HepG2 (cell line): ENCODE measurements around the gene GCLC. TPM values are rescaled to one million over a fixed set of nuclear protein-coding genes. Genes with fewer than 3 reads are reported as not detected.

Source experiments
- AHR ChIP-seq: IDR thresholded peaks from 2 replicates; pipeline ENCODE4 v1.6.1; 2018; ENCODE audit warnings: missing genetic modification reagents, missing compliant biosample characterization
- ELF4 ChIP-seq: sonication (generic); formaldehyde crosslinking; IDR thresholded peaks from 2 replicates; pipeline ENCODE4 v1.5.0; 2020; ENCODE audit warnings: missing genetic modification reagents, mild to moderate bottlenecking, moderate library complexity, borderline replicate concordance
- GATAD2A ChIP-seq: IDR thresholded peaks from 2 replicates; pipeline ENCODE4 v1.6.1; 2016
- HMGXB3 ChIP-seq: sonication (generic); formaldehyde crosslinking; IDR thresholded peaks from 2 replicates; pipeline ENCODE4 v1.4.0; 2020; ENCODE audit warnings: missing genetic modification reagents, borderline replicate concordance
- HNF4A ChIP-seq: sonication (generic); formaldehyde crosslinking; IDR thresholded peaks from 2 replicates; pipeline ENCODE4 v1.4.0; 2020; ENCODE audit warnings: missing genetic modification reagents
- HNRNPLL ChIP-seq: fragments of 200-400 bp; formaldehyde crosslinking; IDR thresholded peaks from 2 replicates; pipeline ENCODE4 v1.6.1; 2017; ENCODE audit warnings: mild to moderate bottlenecking, low read depth, low read length; ENCODE audit not compliant: poor library complexity, severe bottlenecking
- KMT2B ChIP-seq: IDR thresholded peaks from 2 replicates; pipeline ENCODE4 v1.6.1; 2016; ENCODE audit warnings: missing genetic modification reagents, missing compliant biosample characterization
- MTA3 ChIP-seq: sonication (generic); formaldehyde crosslinking; IDR thresholded peaks from 2 replicates; pipeline ENCODE4 v1.4.0; 2020; ENCODE audit warnings: missing genetic modification reagents
- SMARCC2 ChIP-seq: fragments of 450-650 bp; IDR thresholded peaks from 2 replicates; pipeline ENCODE4 v1.6.1; 2017; ENCODE audit warnings: antibody characterized with exemption, mild to moderate bottlenecking
- SOX13 ChIP-seq, 3 experiments: fragments of 450-650 bp in 1 of 3; sonication (generic) in 1 of 3; formaldehyde crosslinking in 1 of 3; IDR thresholded peaks in 2 of 3; conservative IDR thresholded peaks in 1 of 3; 2 replicates each; pipeline versions ENCODE4 v1.5.0 to v1.6.1; 2016 to 2020; ENCODE audit warnings: antibody characterized with exemption in 1 of 3, mild to moderate bottlenecking in 1 of 3, missing compliant biosample characterization in 1 of 3, missing genetic modification reagents in 1 of 3, moderate library complexity in 1 of 3
- ZMYM2 ChIP-seq: sonication (generic); formaldehyde crosslinking; IDR thresholded peaks from 2 replicates; pipeline ENCODE4 v1.8.0; 2022; ENCODE audit warnings: mild to moderate bottlenecking, missing genetic modification reagents
- ZNF296 ChIP-seq: sonication (generic); formaldehyde crosslinking; conservative IDR thresholded peaks from 2 replicates; pipeline ENCODE4 v1.5.0; 2020; ENCODE audit warnings: mild to moderate bottlenecking, missing genetic modification reagents
- ZNF709 ChIP-seq: sonication (generic); formaldehyde crosslinking; IDR thresholded peaks from 2 replicates; pipeline ENCODE4 v1.5.0; 2020; ENCODE audit warnings: mild to moderate bottlenecking, missing genetic modification reagents
- ZNF879 ChIP-seq: sonication (generic); formaldehyde crosslinking; IDR thresholded peaks from 2 replicates; pipeline ENCODE4 v1.8.1; 2023; ENCODE audit warnings: missing genetic modification reagents
- polyA plus RNA-seq, 8 experiments: library from polyadenylated mRNA; depleted of rRNA in 3 of 8; stranded (reverse) in 7 of 8; unstranded in 1 of 8; fragments of >200 nt; fragmentation: Illumina TruSeq in 4 of 8; extraction: Trizol in 4 of 8; gene quantifications; 2 replicates each; pipeline versions ENCODE4 v1.2.1 to v1.2.3, GENCODE V29; 2011 to 2016; ENCODE audit warnings: low read depth in 4 of 8, missing spikeins in 1 of 8, mixed read lengths in 1 of 8; ENCODE audit not compliant: insufficient read depth in 1 of 8
- total RNA-seq, 5 experiments: library from RNA; depleted of rRNA; stranded (reverse); fragments of >200 nt; fragmentation: Illumina TruSeq; extraction: Trizol; gene quantifications; 2 replicates each; pipeline ENCODE4 v1.2.3, GENCODE V29; 2016; ENCODE audit warnings: low read depth in 1 of 5
- TF ChIP-seq, protein P1 (sequence below): sonication (generic); formaldehyde crosslinking; IDR thresholded peaks from 2 replicates; pipeline ENCODE4 v1.8.0; 2022; ENCODE audit warnings: missing genetic modification reagents, mild to moderate bottlenecking, moderate library complexity, borderline replicate concordance

GCLC gene
- total and polyA plus RNA-seq, 2 of the 13 experiments (the other 11 are each of a cell fraction or from before 2014, with no cell fraction given) = 35.3 to 84.6 TPM

- TF ChIP-seq HMGXB3 (CRISPR knock-in tag) = no peak
- TF ChIP-seq ZMYM2 = no peak
- TF ChIP-seq GATAD2A = 0 out of 2 replicates have a peak, but pooled peaks have one; percentile 23
- TF ChIP-seq ZNF709 (CRISPR knock-in tag) = no peak
- TF ChIP-seq AHR = no peak
- TF ChIP-seq SMARCC2 = no peak
- TF ChIP-seq, protein P1, sequence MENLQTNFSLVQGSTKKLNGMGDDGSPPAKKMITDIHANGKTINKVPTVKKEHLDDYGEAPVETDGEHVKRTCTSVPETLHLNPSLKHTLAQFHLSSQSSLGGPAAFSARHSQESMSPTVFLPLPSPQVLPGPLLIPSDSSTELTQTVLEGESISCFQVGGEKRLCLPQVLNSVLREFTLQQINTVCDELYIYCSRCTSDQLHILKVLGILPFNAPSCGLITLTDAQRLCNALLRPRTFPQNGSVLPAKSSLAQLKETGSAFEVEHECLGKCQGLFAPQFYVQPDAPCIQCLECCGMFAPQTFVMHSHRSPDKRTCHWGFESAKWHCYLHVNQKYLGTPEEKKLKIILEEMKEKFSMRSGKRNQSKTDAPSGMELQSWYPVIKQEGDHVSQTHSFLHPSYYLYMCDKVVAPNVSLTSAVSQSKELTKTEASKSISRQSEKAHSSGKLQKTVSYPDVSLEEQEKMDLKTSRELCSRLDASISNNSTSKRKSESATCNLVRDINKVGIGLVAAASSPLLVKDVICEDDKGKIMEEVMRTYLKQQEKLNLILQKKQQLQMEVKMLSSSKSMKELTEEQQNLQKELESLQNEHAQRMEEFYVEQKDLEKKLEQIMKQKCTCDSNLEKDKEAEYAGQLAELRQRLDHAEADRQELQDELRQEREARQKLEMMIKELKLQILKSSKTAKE (CRISPR knock-in tag) = no peak
- TF ChIP-seq SOX13 (IDR thresholded peaks at IDR 0.05) = no peak
- no peak for TF ChIP-seq SOX13 (CRISPR knock-in tag; conservative IDR thresholded peaks at IDR 0.05 in 1 of 2, IDR thresholded peaks at IDR 0.05 in 1 of 2)
- no peak for TF ChIP-seq ZNF879 (CRISPR knock-in tag)
- TF ChIP-seq ZNF296 (CRISPR knock-in tag) = no peak
- no peak for TF ChIP-seq HNRNPLL
- TF ChIP-seq ELF4 (CRISPR knock-in tag) = no peak
- no peak for TF ChIP-seq KMT2B
- TF ChIP-seq MTA3 (CRISPR knock-in tag) = no peak
- TF ChIP-seq HNF4A (CRISPR knock-in tag) = peak; percentile 71
Observed at GRCh38 chr6:53514677-53515076, 30.2 kb downstream of the GCLC start (continued).
